Measurements from ENCODE around the gene HSF2BP. TPM values are rescaled to one million over a fixed set of nuclear protein-coding genes. Genes with fewer than 3 reads are reported as not detected.
A peak's percentile ranks its signal among the peaks of the same experiment; 100 is the strongest.
"Not testable (repeated sequence)": the region's sequence is repeated elsewhere in the genome, so short reads cannot be mapped to it uniquely, and the experiment has no call there.

HSF2BP gene
- polyA plus RNA-seq, 1 donor (not counting 4 experiments of a cell fraction or from before 2014, with no cell fraction given), result 6.1 TPM

GRCh38 chr21:43513023-43513422 is 146.3 kb downstream of the HSF2BP start:
- H3K9me1 ChIP-seq (ENCODE audit: control insufficient read depth, extremely low read depth, insufficient read depth, low read length); H3K27me3 ChIP-seq (ENCODE audit: control insufficient read depth, extremely low read depth, insufficient read depth, low read length); H3K4me1 ChIP-seq (ENCODE audit: control insufficient read depth, extremely low read depth, insufficient read depth, low read length); H3K4me2 ChIP-seq (ENCODE audit: control insufficient read depth, extremely low read depth, insufficient read depth, low read depth, low read length); H3K36me3 ChIP-seq (ENCODE audit: control insufficient read depth in 2 of 2, extremely low read depth in 1 of 2, insufficient read depth in 2 of 2, low read length in 2 of 2); H3K79me2 ChIP-seq (ENCODE audit: control insufficient read depth, insufficient read depth, low read length); H2AFZ ChIP-seq (ENCODE audit: control insufficient read depth, low read length); H3K27ac ChIP-seq (ENCODE audit: control insufficient read depth, insufficient read depth, low read length); H3K9ac ChIP-seq (ENCODE audit: control insufficient read depth, extremely low read depth, insufficient read depth, low read length); dilution Hi-C loops (cut with MboI; ENCODE audit: extremely low pct_ligation_motif_present, low sequenced_read_pairs); H4K20me1 ChIP-seq (ENCODE audit: control insufficient read depth, extremely low read depth, insufficient read depth, low read length); FAIRE-seq; H3K9me3 ChIP-seq (ENCODE audit: control insufficient read depth, low read depth, low read length); DNase-seq (ENCODE audit: low read depth, low spot score); H3K4me3 ChIP-seq (ENCODE audit: control insufficient read depth in 2 of 3, extremely low read depth in 1 of 3, insufficient read depth in 2 of 3, low read depth in 1 of 3, low read length in 3 of 3): not testable (repeated sequence)

DNA sequence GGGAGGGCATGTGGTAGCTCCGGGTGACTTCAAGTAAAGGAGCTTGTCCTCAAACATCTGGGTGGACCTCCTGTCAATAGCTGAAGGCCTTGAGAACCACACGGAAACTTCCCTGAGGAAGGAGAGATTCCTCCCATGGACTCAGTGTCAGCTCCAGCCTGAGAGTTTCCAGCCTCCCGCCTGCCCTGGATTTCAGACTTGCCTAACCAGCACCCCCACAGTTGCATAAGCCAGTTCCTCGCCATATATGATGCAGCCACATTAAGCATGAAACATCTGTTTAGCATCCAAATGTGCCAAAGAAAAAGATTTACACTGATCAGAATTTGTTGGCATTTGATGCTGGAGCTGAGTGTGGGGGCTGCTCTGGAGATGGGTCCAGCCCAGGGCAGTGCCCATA is 148.1 kb downstream of the HSF2BP start:
- H3K27me3 ChIP-seq (ENCODE audit: control insufficient read depth, extremely low read depth, insufficient read depth, low read length); H3K4me2 ChIP-seq (ENCODE audit: control insufficient read depth, extremely low read depth, insufficient read depth, low read depth, low read length); H3K4me1 ChIP-seq (ENCODE audit: control insufficient read depth, extremely low read depth, insufficient read depth, low read length); dilution Hi-C loops (cut with MboI; ENCODE audit: extremely low pct_ligation_motif_present, low sequenced_read_pairs); H3K36me3 ChIP-seq (ENCODE audit: control insufficient read depth in 2 of 2, extremely low read depth in 1 of 2, insufficient read depth in 2 of 2, low read length in 2 of 2); H3K27ac ChIP-seq (ENCODE audit: control insufficient read depth, insufficient read depth, low read length); H3K9ac ChIP-seq (ENCODE audit: control insufficient read depth, extremely low read depth, insufficient read depth, low read length); H4K20me1 ChIP-seq (ENCODE audit: control insufficient read depth, extremely low read depth, insufficient read depth, low read length); DNase-seq (ENCODE audit: low read depth, low spot score); H2AFZ ChIP-seq (ENCODE audit: control insufficient read depth, low read length); H3K4me3 ChIP-seq (ENCODE audit: control insufficient read depth in 2 of 3, extremely low read depth in 1 of 3, insufficient read depth in 2 of 3, low read depth in 1 of 3, low read length in 3 of 3); H3K9me3 ChIP-seq (ENCODE audit: control insufficient read depth, low read depth, low read length); H3K79me2 ChIP-seq (ENCODE audit: control insufficient read depth, insufficient read depth, low read length); H3K9me1 ChIP-seq (ENCODE audit: control insufficient read depth, extremely low read depth, insufficient read depth, low read length): not testable (repeated sequence)
- peak; percentile 20 for FAIRE-seq

- H3K4me2 ChIP-seq (ENCODE audit: control insufficient read depth, extremely low read depth, insufficient read depth, low read depth, low read length); H3K9me3 ChIP-seq (ENCODE audit: control insufficient read depth, low read depth, low read length); H3K4me1 ChIP-seq (ENCODE audit: control insufficient read depth, extremely low read depth, insufficient read depth, low read length); H3K27me3 ChIP-seq (ENCODE audit: control insufficient read depth, extremely low read depth, insufficient read depth, low read length); DNase-seq (ENCODE audit: low read depth, low spot score); H3K27ac ChIP-seq (ENCODE audit: control insufficient read depth, insufficient read depth, low read length); H3K9ac ChIP-seq (ENCODE audit: control insufficient read depth, extremely low read depth, insufficient read depth, low read length); dilution Hi-C loops (cut with MboI; ENCODE audit: extremely low pct_ligation_motif_present, low sequenced_read_pairs); H3K4me3 ChIP-seq (ENCODE audit: control insufficient read depth in 2 of 3, extremely low read depth in 1 of 3, insufficient read depth in 2 of 3, low read depth in 1 of 3, low read length in 3 of 3); H4K20me1 ChIP-seq (ENCODE audit: control insufficient read depth, extremely low read depth, insufficient read depth, low read length); H3K9me1 ChIP-seq (ENCODE audit: control insufficient read depth, extremely low read depth, insufficient read depth, low read length); H2AFZ ChIP-seq (ENCODE audit: control insufficient read depth, low read length); H3K36me3 ChIP-seq (ENCODE audit: control insufficient read depth in 2 of 2, extremely low read depth in 1 of 2, insufficient read depth in 2 of 2, low read length in 2 of 2); H3K79me2 ChIP-seq (ENCODE audit: control insufficient read depth, insufficient read depth, low read length): not testable (repeated sequence)
- FAIRE-seq, result peak; percentile 100
Measured at GRCh38 chr21:43510669-43511068, 148.6 kb downstream of the HSF2BP start.

DNA sequence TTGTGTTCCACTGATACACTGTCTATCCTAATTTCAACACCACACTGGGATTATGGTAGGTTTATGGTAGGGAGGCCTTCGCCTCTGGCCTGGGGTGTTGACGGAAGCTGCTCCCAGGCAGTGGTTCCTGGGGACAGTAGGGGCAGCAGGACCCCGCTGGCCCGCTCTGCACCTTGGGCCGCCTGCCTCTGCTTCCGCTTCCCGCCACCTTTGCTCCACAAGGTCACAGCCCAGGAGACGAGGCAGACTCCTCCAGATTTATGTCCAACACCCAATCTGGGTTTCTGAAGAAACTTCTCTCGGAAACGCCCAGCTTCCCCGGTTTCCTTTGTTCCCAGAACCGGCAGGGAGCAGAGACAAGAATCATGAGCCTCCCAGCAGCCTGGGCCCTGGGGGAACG is 155.4 kb downstream of the HSF2BP start:
- DNase-seq (ENCODE audit: low read depth, low spot score); H3K4me3 ChIP-seq (ENCODE audit: control insufficient read depth in 2 of 3, extremely low read depth in 1 of 3, insufficient read depth in 2 of 3, low read depth in 1 of 3, low read length in 3 of 3); H3K79me2 ChIP-seq (ENCODE audit: control insufficient read depth, insufficient read depth, low read length); H3K4me2 ChIP-seq (ENCODE audit: control insufficient read depth, extremely low read depth, insufficient read depth, low read depth, low read length); FAIRE-seq; H3K4me1 ChIP-seq (ENCODE audit: control insufficient read depth, extremely low read depth, insufficient read depth, low read length); H3K27ac ChIP-seq (ENCODE audit: control insufficient read depth, insufficient read depth, low read length); H3K36me3 ChIP-seq (ENCODE audit: control insufficient read depth in 2 of 2, extremely low read depth in 1 of 2, insufficient read depth in 2 of 2, low read length in 2 of 2); H3K27me3 ChIP-seq (ENCODE audit: control insufficient read depth, extremely low read depth, insufficient read depth, low read length); H2AFZ ChIP-seq (ENCODE audit: control insufficient read depth, low read length); H3K9ac ChIP-seq (ENCODE audit: control insufficient read depth, extremely low read depth, insufficient read depth, low read length); dilution Hi-C loops (cut with MboI; ENCODE audit: extremely low pct_ligation_motif_present, low sequenced_read_pairs); H3K9me3 ChIP-seq (ENCODE audit: control insufficient read depth, low read depth, low read length); H3K9me1 ChIP-seq (ENCODE audit: control insufficient read depth, extremely low read depth, insufficient read depth, low read length); H4K20me1 ChIP-seq (ENCODE audit: control insufficient read depth, extremely low read depth, insufficient read depth, low read length): not testable (repeated sequence)

DNA sequence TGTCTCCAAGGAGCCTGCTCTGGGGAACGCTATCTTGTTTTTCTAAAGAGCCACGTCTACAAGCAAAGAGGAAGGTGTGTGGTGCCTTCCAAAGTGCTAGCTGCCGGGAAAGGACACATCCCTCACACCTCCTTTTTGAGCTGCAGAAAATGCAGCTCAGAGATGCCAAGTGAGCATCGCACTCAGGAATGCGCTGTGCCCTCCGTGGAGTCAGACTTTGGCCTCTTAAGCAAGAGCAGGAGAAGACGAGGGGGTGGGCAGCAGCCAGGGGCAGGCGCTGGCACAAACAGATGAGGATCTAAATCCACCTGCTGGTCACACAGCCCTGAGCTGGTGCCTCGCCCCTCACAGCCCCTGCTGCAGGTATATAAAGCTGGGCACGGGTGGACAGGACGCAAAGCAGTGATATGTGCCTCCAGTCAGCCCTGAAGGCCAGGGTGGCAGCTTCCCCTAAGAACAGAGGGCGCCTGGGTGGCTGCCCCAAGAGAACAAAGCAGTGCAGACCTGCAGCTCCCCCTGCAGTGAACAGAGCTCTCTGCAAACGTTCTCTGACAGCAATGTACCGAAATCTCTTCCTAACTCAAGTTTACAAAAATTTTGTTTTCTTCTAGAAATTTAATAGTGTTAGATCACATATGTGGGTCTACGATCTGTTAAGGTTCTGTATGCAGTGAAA is 156.1 kb downstream of the HSF2BP start:
- H3K4me2 ChIP-seq (ENCODE audit: control insufficient read depth, extremely low read depth, insufficient read depth, low read depth, low read length); H3K9ac ChIP-seq (ENCODE audit: control insufficient read depth, extremely low read depth, insufficient read depth, low read length); H2AFZ ChIP-seq (ENCODE audit: control insufficient read depth, low read length); H3K79me2 ChIP-seq (ENCODE audit: control insufficient read depth, insufficient read depth, low read length); FAIRE-seq; H3K9me3 ChIP-seq (ENCODE audit: control insufficient read depth, low read depth, low read length); DNase-seq (ENCODE audit: low read depth, low spot score); H3K9me1 ChIP-seq (ENCODE audit: control insufficient read depth, extremely low read depth, insufficient read depth, low read length); H3K27ac ChIP-seq (ENCODE audit: control insufficient read depth, insufficient read depth, low read length); H3K36me3 ChIP-seq (ENCODE audit: control insufficient read depth in 2 of 2, extremely low read depth in 1 of 2, insufficient read depth in 2 of 2, low read length in 2 of 2); H3K4me3 ChIP-seq (ENCODE audit: control insufficient read depth in 2 of 3, extremely low read depth in 1 of 3, insufficient read depth in 2 of 3, low read depth in 1 of 3, low read length in 3 of 3); H3K4me1 ChIP-seq (ENCODE audit: control insufficient read depth, extremely low read depth, insufficient read depth, low read length); H4K20me1 ChIP-seq (ENCODE audit: control insufficient read depth, extremely low read depth, insufficient read depth, low read length); dilution Hi-C loops (cut with MboI; ENCODE audit: extremely low pct_ligation_motif_present, low sequenced_read_pairs); H3K27me3 ChIP-seq (ENCODE audit: control insufficient read depth, extremely low read depth, insufficient read depth, low read length): not testable (repeated sequence)
